ENCODE data around the gene THSD4.

The THSD4 gene

GRCh38 chr15:71649894-71650293, 534.6 kb downstream of the THSD4 start:
- Histone ChIP-seq H3K9ac (ENCODE audit: insufficient read length) (no peak overlapping the region), H3K36me3 (ENCODE audit: insufficient read depth, low read length) (no peaks in the 10 kb centered on the region), H3K4me3 (no peak overlapping the region), H3K27ac (no peak overlapping the region), H3K9me3 (ENCODE audit: low read depth, low read length) (no peaks in the 10 kb centered on the region)
- DNase-seq (ENCODE audit: low read depth, low spot score), result no peak
- TF ChIP-seq FOXP2 (optimal IDR thresholded peaks at IDR 0.05; ENCODE audit: control extremely low read depth, extremely low read length, insufficient read depth), result no peak
- no peak for TF ChIP-seq POLR2AphosphoS5 (IDR thresholded peaks at IDR 0.05; ENCODE audit: borderline replicate concordance, low read depth, low read length)
- no peak for TF ChIP-seq EZH2 (IDR thresholded peaks at IDR 0.05)

GRCh38 chr15:71650603-71651002, 535.3 kb downstream of the THSD4 start:
- Histone ChIP-seq H3K9me3 (ENCODE audit: low read depth, low read length) (no peaks in the 10 kb centered on the region), H3K36me3 (ENCODE audit: insufficient read depth, low read length) (no peaks in the 10 kb centered on the region), H3K9ac (ENCODE audit: insufficient read length) (no peak overlapping the region), H3K4me3 (no peak overlapping the region), H3K27ac (no peak overlapping the region)
- no peak for DNase-seq (ENCODE audit: low read depth, low spot score)
- TF ChIP-seq EZH2 (IDR thresholded peaks at IDR 0.05) (no peak), POLR2AphosphoS5 (IDR thresholded peaks at IDR 0.05; ENCODE audit: borderline replicate concordance, low read depth, low read length) (no peak), FOXP2 (optimal IDR thresholded peaks at IDR 0.05; ENCODE audit: control extremely low read depth, extremely low read length, insufficient read depth) (no peak)

- Histone ChIP-seq H3K27ac (no peak overlapping the region), H3K36me3 (ENCODE audit: insufficient read depth, low read length) (no peaks in the 10 kb centered on the region), H3K9ac (ENCODE audit: insufficient read length) (no peak overlapping the region), H3K4me3 (no peak overlapping the region), H3K9me3 (ENCODE audit: low read depth, low read length) (no peaks in the 10 kb centered on the region)
- TF ChIP-seq POLR2AphosphoS5 (IDR thresholded peaks at IDR 0.05; ENCODE audit: borderline replicate concordance, low read depth, low read length) (no peak), FOXP2 (optimal IDR thresholded peaks at IDR 0.05; ENCODE audit: control extremely low read depth, extremely low read length, insufficient read depth) (no peak), EZH2 (IDR thresholded peaks at IDR 0.05) (no peak)
- peak; percentile 6 for DNase-seq (ENCODE audit: low read depth, low spot score)
These were observed 536.5 kb downstream of the THSD4 start for GRCh38 chr15:71651750-71652186.

GRCh38 chr15:71654042-71654719, 538.9 kb downstream of the THSD4 start:
- Histone ChIP-seq H3K36me3 (ENCODE audit: insufficient read depth, low read length) (no peaks in the 10 kb centered on the region), H3K9ac (ENCODE audit: insufficient read length) (no peak overlapping the region), H3K27ac (no peak overlapping the region), H3K9me3 (ENCODE audit: low read depth, low read length) (no peaks in the 10 kb centered on the region), H3K4me3 (no peak overlapping the region)
- TF ChIP-seq EZH2 (IDR thresholded peaks at IDR 0.05) (no peak), POLR2AphosphoS5 (IDR thresholded peaks at IDR 0.05; ENCODE audit: borderline replicate concordance, low read depth, low read length) (no peak), FOXP2 (optimal IDR thresholded peaks at IDR 0.05; ENCODE audit: control extremely low read depth, extremely low read length, insufficient read depth) (no peak)
- no peak for DNase-seq (ENCODE audit: low read depth, low spot score)

- TF ChIP-seq FOXP2 (optimal IDR thresholded peaks at IDR 0.05; ENCODE audit: control extremely low read depth, extremely low read length, insufficient read depth) (no peak), POLR2AphosphoS5 (IDR thresholded peaks at IDR 0.05; ENCODE audit: borderline replicate concordance, low read depth, low read length) (no peak), EZH2 (IDR thresholded peaks at IDR 0.05) (no peak)
- Histone ChIP-seq H3K9me3 (ENCODE audit: low read depth, low read length) (no peaks in the 10 kb centered on the region), H3K9ac (ENCODE audit: insufficient read length) (no peak overlapping the region), H3K36me3 (ENCODE audit: insufficient read depth, low read length) (no peaks in the 10 kb centered on the region), H3K4me3 (no peak overlapping the region), H3K27ac (no peak overlapping the region)
- DNase-seq (ENCODE audit: low read depth, low spot score), result no peak
These were observed 539.5 kb downstream of the THSD4 start for GRCh38 chr15:71654720-71655174.

- TF ChIP-seq EZH2 (IDR thresholded peaks at IDR 0.05), result no peak
- no peak for TF ChIP-seq FOXP2 (optimal IDR thresholded peaks at IDR 0.05; ENCODE audit: control extremely low read depth, extremely low read length, insufficient read depth)
- no peak for TF ChIP-seq POLR2AphosphoS5 (IDR thresholded peaks at IDR 0.05; ENCODE audit: borderline replicate concordance, low read depth, low read length)
These were observed 541.2 kb downstream of the THSD4 start for GRCh38 chr15:71656425-71656824.

GRCh38 chr15:71657141-71657540, 541.9 kb downstream of the THSD4 start:
- H3K9me3 ChIP-seq (ENCODE audit: low read depth, low read length), result no peaks in the 10 kb centered on the region
- H3K27ac ChIP-seq, result no peak overlapping the region
- H3K9ac ChIP-seq (ENCODE audit: insufficient read length), result no peak overlapping the region
- H3K36me3 ChIP-seq (ENCODE audit: insufficient read depth, low read length), result no peaks in the 10 kb centered on the region
- no peak for TF ChIP-seq EZH2 (IDR thresholded peaks at IDR 0.05)
- TF ChIP-seq FOXP2 (optimal IDR thresholded peaks at IDR 0.05; ENCODE audit: control extremely low read depth, extremely low read length, insufficient read depth), result no peak
- H3K4me3 ChIP-seq, result no peak overlapping the region
- no peak for DNase-seq (ENCODE audit: low read depth, low spot score)

More at GRCh38 chr15:71656425-71656824, 541.2 kb downstream of the THSD4 start:
- Histone ChIP-seq H3K36me3 (ENCODE audit: insufficient read depth, low read length) (no peaks in the 10 kb centered on the region), H3K9me3 (ENCODE audit: low read depth, low read length) (no peaks in the 10 kb centered on the region), H3K4me3 (no peak overlapping the region), H3K9ac (ENCODE audit: insufficient read length) (no peak overlapping the region), H3K27ac (no peak overlapping the region)
- DNase-seq (ENCODE audit: low read depth, low spot score), result no peak

GRCh38 chr15:71658036-71658435, 542.8 kb downstream of the THSD4 start:
- no peak overlapping the region for H3K27ac ChIP-seq
- no peaks in the 10 kb centered on the region for H3K36me3 ChIP-seq (ENCODE audit: insufficient read depth, low read length)
- H3K4me3 ChIP-seq, result no peak overlapping the region
- TF ChIP-seq EZH2 (IDR thresholded peaks at IDR 0.05) (no peak), POLR2AphosphoS5 (IDR thresholded peaks at IDR 0.05; ENCODE audit: borderline replicate concordance, low read depth, low read length) (no peak), FOXP2 (optimal IDR thresholded peaks at IDR 0.05; ENCODE audit: control extremely low read depth, extremely low read length, insufficient read depth) (no peak)
- no peak for DNase-seq (ENCODE audit: low read depth, low spot score)
- H3K9me3 ChIP-seq (ENCODE audit: low read depth, low read length), result no peaks in the 10 kb centered on the region
- H3K9ac ChIP-seq (ENCODE audit: insufficient read length), result no peak overlapping the region

All from SK-N-MC (cell line).